Activated CD4-positive, alpha-beta T cell treated with anti-CD3 and anti-CD28 coated beads, Interleukin-2, amount 50 U/mL, for 24 hours (primary cell): Measurements from ENCODE around the gene EIF4B.

Experiments
- DNase-seq, 2 donors: peaks; one replicate each; pipeline ENCODE4 v3.0.0-alpha.2; 2020; ENCODE audit warnings: low read depth in 1 of 2, low spot score in 1 of 2

The EIF4B gene

DNA sequence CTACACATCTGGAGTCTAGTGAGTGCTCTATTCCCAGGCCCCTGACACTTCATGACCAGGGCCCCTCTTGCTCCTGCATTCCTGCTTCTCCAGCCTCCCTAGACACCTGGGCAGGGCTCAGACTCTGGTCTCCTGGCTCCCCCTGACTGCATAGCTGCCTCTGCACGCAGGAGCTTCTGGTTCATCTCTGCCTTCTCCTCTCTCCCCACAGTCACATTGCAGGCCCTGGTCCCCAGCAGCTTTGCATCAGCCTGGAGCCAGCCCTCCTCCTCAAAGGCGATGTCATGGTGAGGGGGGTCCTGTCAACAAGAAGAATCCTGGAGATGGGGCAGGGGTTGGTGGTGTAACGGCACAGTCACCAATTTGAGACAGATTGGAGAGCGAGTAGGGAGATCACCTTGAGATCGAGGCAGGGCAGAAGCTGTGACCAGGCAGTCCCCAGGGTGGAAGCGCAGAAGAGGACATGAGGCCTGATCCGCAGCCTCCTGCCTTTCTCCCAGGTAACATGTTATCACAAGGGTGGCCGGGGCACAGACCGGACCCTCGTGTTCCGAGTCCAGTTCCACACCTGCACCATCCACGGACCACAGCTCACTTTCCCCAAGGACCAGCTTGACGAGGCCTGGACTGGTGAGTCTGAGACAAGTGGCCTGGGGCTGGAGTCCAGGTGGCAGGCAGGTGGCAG is 51.7 kb downstream of the EIF4B start:
- DNase-seq: no peak

GRCh38 chr12:53058674-53059433 is 52.6 kb downstream of the EIF4B start:
- no peak for DNase-seq

DNA sequence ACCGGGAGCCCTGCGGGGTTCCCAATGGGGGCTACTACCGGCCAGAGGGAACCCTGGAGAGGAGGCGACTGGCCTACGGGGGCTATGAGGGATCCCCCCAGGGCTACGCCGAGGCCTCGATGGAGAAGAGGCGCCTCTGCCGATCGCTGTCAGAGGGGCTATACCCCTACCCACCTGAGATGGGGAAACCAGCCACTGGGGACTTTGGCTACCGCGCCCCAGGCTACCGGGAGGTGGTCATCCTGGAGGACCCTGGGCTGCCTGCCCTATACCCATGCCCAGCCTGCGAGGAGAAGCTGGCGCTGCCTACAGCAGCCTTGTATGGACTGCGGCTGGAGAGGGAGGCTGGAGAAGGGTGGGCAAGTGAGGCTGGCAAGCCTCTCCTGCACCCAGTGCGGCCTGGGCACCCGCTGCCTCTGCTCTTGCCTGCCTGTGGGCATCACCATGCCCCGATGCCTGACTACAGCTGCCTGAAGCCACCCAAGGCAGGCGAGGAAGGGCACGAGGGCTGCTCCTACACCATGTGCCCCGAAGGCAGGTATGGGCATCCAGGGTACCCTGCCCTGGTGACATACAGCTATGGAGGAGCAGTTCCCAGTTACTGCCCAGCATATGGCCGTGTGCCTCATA is 53.3 kb downstream of the EIF4B start:
- DNase-seq: no peak

DNA sequence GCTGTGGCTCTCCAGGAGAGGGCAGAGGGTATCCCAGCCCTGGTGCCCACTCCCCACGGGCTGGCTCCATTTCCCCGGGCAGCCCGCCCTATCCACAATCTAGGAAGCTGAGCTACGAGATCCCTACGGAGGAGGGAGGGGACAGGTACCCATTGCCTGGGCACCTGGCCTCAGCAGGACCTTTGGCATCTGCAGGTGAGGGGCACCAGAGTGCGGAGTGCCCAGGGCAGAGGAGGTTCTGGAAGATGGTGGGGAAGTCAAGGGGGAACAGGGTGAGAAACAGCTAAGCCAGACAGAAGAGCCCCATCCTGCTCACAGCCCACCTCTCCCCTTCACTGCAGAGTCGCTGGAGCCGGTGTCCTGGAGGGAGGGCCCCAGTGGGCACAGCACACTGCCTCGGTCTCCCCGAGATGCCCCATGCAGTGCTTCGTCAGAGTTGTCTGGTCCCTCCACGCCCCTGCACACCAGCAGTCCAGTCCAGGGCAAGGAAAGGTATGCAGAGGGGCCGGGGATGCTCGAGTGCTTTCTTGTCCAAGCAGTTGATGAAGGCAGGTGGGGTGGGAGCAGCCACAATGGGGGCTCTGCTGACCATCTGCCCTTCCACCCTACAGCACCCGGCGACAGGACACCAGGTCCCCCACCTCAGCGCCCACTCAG is 53.9 kb downstream of the EIF4B start:
- DNase-seq: no peak

- DNase-seq: no peak
These were observed 54.5 kb downstream of the EIF4B start for GRCh38 chr12:53060721-53061276.

- DNase-seq: no peak
These were observed 55.3 kb downstream of the EIF4B start for GRCh38 chr12:53061404-53062010.

GRCh38 chr12:53062011-53062961 is 56.0 kb downstream of the EIF4B start:
- DNase-seq: no peak

GRCh38 chr12:53062977-53063707 is 56.9 kb downstream of the EIF4B start:
- no peak for DNase-seq

- no peak for DNase-seq
These were observed 57.7 kb downstream of the EIF4B start for GRCh38 chr12:53063708-53064612.

- DNase-seq: no peak
These were observed 58.6 kb downstream of the EIF4B start for GRCh38 chr12:53064613-53065436.

DNA sequence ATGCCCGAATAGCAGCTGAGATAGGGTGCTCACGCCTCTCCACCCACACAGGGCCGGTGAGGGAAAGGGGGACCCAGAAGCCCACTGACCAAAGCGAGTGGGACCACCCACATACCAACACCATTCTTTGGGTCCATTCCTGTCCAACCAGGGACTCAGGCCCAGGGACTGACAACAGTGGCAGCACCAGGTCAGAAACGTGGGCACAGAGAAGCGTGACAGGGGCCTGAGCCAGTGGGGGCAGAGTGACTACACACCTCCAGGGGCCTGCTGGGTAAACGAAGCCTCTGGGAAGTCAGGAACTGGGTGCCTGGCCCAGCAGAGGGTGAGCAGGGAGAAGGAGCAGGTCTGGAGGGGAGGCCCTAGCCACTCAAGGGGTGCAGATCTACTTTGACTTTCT is 59.2 kb downstream of the EIF4B start:
- no peak for DNase-seq

DNA sequence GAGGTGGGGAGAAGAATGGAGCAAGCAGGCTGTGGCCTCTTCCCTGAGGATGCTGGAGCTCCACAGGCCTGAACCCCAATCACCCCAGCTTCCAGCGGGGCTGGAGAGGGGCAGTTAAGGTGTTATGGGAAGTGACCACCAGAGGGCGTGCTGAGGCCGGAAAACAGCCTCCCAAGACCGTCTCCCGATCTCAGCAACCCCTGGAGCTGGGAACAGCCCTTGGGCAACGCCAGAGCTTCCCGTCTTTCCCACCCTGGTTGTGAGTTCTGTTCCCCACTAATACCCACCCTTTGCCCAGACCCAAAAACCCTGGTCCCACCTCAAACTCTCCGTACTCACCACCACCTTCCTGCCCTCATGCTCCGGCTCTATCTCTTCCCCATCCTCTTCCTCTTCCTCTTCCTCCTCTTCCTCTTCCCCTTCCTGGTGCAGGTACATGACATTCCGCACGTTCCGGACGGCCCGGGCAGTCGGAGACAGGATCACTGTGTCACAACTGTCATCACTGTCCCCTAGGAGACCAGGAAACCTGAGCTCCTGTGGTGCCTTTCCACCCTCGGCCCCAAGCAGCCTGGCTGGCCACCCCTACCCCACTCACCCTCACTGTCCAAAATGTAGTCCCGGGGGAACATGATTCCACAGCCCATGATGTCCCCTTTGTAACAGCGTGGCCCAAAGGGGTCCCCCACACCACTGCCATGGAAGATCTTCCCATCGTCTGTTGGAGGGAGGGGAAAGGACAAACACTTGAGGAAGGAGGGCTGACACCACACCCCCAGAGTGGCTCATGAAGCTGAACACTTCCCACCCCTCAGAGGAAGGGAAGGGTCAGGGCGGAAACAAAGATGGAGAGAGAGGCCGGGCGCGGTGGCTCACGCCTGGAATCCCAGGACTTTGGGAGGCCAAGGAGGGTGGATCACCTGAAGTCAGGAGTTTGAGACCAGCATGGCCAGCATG is 60.0 kb downstream of the EIF4B start:
- peak; percentile 46 to 50 for DNase-seq

DNA sequence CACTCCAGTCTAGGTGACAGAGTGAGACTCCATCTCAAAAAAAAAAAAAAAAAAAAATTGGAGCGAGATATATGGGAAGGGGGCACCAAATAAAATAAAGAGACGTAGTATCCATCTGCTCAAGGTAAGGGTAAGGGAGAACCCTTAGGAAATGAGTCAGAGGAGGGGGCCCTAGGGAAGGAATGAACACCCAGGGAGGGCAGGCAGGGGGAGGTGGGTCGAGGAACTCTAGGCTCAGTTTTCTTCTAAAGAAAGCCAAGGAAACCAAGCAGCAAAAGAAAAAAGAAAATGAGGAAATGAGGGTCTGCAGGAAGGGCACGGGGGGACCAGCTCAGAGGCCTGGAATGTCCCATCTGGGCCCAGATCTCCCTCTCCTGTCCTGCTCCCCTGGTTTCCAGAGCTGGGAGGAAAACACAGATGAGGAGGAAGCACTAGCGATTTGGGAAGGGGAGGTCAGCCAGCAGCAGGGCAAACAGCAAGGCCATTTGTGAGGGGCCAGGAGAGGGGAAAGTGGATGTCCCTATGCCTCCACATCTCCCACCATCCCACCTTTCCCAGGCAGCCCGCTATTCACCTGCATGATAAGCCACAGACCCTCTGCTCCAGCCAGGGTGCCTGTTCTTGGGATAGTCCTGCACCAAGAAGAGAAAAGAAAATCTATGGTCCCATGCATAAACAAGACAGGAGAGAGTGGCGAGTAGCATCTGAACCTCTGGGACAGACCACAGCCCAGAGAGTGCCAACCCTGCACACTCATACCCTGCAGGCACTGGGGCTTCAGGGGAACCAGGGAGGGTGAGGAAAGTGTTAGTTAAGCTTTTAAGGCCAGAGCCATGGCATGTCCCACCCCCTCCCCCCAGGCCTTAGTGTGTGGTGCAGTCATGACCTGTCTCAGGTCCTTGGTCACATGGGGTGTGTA is 61.1 kb downstream of the EIF4B start:
- no peak for DNase-seq

- no peak for DNase-seq
These were observed 61.9 kb downstream of the EIF4B start for GRCh38 chr12:53067993-53068770.
